Cerebellar nuclear complex (tissue), 1 donor: ENCODE results near the gene OBSCN.
"Not testable (repeated sequence)": the region's sequence is repeated elsewhere in the genome, so short reads cannot be mapped to it uniquely, and the experiment has no call there.

Experiments used
- DNase-seq, 2 experiments: peaks; one replicate each; lab custom pipeline; 2025; lab: John Stamatoyannopoulos, UW

The OBSCN gene

DNA sequence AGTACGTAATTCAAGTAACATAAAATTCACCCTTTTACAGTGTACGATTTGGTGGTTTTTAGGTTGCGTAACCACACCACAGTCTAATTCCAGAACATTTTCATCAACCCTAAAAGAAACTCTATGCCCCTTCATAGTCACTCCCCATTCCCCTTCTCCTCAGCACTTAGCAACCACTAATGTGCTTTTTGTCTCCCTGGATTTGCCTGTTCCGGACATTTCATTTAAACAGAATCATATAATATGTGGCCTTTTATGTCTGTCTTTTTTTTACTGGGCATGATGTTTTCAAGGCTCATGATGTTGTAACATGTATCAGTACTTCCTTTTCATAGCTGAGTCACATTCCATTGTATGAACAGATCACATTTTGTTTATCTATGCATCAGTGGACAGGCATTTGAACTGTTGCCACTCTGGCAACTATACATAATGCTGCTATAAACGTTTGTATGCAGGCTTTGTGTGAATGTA lies 20.8 kb downstream of the OBSCN start:
- no peak for DNase-seq

DNA sequence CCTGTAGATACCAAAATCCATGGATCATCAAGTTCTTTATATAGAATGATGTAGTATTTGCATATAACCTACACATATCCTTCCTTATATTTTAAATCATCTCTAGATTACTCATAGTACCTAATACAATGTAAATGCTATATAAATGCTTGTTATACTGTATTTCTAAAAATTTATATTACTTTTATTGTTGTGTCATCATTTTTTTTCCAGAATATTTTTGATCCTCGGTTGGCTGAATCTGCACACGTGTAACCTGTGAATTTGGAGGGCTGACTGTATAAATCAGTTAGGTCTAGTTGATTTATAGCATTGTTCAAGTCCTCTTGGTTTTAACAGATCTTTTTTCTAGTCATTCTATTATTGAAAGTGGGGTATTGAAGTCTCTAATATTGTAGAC lies 23.3 kb downstream of the OBSCN start:
- DNase-seq, result no peak

DNA sequence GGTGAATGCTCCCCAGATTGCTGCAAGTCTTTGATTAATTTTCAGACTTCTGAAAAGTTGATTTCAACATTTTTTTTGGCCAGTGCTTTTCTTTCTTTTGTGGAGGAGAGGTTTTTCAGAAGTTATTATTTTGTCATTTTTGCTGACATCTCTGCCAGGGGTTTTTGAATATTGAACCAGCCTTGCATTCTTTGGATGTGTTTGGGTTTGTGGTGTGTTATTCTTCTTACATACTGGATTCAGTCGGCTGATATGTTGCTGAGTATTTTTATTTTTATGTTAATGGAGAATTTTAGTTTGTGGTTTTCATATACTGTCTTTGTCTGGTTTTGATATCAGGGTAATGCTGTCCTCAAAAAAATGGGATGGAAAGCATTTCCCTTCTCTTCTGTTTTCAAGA lies 25.3 kb downstream of the OBSCN start:
- DNase-seq, result no peak

DNA sequence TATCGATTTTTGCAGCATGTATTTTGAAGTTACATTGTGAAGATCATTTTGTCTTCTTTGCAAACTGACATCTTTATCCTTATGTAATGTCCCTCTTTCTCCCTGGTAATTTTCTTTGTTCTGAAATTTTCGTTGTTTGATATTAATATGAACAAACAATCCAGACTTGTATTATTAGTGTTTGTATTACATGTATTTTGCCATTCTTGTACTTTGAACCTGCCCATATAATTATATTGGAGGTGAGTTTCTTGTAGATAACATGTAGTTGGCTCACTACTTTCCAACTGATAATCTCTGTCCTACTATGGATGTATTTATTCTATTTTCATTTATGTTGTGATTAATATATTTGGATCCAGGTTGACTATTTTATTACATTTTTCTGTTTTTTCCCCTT lies 27.1 kb downstream of the OBSCN start:
- DNase-seq, result no peak

DNA sequence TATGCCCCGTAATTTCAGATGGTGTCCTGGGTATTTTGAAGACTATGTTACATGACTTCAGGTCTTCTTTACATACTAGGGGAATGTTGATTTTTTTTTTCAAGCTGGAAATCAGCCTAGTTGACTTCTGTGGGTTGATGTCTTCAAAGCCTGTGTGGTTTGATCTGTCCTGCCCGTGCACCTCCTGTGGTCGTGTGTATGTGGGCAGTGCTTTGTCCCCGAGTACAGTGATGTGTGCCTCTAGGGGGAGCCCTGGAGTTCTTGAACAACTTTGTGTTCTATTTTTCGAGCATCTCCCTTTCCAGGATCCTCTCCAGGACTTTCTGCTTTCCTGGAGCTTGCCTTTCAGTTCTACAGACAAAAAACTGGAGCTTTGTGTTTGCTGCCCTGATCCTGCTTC lies 28.9 kb downstream of the OBSCN start:
- DNase-seq, result no peak

DNA sequence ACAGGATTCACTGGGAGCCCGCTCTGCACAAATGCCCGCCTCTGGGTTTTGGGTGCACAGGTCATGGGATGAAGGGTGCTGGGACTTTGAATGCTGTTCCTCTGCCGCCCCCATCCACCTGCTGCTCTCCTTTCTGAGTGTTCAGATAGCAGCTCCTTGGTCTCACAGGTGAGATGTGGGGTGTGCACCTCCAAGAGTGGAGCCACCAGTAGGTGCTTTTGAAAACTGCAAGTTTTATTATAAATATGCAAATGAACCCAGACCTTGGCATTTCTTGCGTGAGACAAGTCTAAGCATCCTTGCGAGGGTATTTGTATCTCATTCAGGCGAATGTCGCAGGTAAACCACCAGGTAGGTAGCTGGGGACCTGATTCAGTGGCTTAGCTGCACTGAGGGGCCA lies 30.2 kb downstream of the OBSCN start:
- no peak for DNase-seq

DNA sequence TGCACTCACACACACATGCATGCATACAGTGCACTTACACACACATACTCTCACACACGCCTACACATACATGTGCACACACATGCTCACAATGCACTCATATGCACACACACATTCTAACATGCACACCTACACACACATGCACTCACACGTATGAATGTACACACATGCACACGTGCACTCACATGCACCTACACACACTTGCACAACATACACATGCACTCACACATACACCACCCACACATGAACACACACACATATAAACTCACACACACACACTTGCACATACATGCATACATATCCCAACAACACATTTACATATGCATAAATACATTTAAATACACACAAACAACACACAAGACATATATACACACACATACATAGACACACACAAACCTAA lies 30.6 kb downstream of the OBSCN start:
- DNase-seq, result no peak

DNA sequence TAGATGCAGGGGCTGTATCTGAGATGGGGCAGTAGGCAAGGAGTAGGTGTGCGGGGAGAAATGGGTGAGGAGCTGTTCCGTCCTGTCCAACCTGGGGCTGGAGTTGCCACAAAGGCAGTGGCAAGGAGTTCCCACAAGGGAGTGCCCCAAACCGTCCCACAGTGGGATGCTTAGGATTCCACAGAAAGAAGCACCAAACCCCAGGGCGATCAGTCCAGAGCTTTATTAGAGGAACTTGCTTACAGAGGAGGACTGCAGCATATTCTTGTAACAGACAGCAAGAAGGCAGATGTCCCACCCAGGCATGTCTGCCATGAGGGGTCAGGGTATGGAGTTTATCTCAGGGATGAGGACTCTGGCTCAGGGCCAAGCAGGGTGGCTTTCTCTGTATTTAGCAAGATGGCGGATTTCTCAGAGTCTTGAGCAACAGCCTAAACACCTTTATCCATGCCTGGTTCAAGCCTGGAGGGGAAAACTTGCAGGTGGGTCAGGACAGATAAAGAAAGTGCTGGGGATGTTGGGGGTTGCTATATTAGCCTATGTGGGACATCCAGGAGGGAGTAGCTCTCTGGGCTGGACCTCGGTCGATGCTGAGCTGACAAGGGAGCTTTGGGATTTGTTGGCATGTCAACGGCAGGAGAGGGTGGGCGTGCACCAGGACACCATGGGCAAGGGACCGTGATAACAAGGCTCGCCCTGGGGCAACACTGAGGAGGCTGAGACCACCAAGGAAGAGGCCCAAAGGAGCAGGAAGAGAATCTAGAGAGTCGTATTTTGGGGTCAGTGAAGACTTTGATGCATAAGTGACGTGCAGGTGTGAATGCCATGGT lies 32.8 kb downstream of the OBSCN start:
- DNase-seq, result no peak

DNA sequence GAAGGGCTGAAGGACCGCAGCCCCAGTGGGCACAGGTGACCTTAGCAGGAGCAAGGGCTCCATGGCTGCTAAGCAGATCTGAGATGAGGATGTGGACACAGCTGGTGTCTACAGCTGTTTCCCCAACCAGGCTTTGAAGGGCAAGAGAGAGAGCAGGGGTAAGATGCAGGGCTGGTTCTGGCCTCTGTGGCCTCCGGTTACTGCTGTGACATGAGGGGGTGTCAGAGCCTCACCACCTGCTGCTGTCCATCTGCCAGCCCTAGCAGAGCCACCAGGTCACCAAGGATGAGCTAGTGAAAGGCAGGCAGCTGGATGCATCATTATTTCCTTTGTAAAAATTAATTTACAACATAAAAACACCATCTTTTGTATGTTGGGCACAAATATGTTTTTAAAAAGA lies 33.4 kb downstream of the OBSCN start:
- DNase-seq, result no peak

DNA sequence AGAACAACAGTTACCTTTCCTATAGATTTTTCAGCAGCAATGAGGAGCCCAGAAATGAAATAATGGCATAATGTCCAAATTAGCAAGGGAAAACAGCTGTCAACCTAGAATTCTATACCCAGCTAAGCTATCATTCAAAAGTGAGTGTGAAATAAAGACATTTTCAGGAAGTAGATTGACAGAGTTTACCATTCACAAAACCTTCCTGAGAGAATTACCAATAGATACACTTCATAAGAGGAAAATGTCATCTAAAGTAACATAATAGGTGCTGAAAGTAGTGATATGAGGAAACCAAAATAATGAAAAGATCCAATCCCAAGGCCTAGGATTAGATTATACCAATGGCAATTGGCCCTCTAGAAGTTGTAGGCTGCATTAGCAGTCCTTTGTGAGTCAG lies 34.6 kb downstream of the OBSCN start:
- no peak for DNase-seq

DNA sequence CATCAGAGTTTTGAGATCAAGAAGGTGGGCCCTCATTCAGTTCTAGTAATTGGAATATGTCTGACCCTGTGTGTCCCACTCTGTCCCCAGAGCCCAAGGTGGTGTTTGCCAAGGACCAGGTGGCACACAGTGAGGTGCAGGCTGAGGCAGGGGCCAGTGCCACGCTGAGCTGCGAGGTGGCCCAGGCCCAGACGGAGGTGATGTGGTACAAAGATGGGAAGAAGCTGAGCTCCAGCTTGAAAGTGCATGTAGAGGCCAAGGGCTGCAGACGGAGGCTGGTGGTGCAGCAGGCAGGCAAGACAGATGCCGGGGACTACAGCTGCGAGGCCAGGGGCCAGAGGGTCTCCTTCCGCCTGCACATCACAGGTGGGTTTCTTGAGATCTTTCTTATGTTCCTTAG lies 35.2 kb downstream of the OBSCN start:
- DNase-seq, result no peak

DNA sequence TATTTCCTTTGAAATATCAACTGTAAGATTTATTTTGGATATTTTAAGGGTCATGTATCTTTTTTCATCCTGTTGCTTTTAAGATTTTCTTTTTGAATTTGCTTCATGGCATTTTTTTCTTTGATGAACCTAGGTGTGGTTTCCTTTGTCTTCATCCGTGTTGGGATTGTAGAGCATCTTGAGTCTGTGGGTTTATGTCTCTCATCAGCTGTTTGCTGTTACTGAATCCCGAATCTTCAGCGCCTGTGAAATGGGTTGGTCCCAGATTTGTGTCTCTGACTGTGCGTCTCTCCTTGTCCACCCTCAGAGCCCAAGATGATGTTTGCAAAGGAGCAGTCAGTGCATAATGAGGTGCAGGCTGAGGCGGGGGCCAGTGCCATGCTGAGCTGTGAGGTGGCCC lies 36.1 kb downstream of the OBSCN start:
- DNase-seq, result not testable (repeated sequence)

DNA sequence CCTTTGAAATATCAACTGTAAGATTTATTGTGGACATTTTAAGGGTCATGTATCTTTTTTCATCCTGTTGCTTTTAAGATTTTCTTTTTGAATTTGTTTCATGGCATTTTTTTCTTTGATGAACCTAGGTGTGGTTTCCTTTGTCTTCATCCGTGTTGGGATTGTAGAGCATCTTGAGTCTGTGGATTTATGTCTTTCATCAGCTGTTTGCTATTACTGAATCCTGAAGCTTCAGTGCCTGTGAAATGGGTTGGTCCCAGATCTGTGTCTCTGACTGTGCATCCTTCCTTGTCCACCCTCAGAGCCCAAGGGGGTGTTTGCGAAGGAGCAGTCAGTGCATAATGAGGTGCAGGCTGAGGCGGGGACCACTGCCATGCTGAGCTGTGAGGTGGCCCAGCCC lies 37.3 kb downstream of the OBSCN start:
- no peak for DNase-seq

DNA sequence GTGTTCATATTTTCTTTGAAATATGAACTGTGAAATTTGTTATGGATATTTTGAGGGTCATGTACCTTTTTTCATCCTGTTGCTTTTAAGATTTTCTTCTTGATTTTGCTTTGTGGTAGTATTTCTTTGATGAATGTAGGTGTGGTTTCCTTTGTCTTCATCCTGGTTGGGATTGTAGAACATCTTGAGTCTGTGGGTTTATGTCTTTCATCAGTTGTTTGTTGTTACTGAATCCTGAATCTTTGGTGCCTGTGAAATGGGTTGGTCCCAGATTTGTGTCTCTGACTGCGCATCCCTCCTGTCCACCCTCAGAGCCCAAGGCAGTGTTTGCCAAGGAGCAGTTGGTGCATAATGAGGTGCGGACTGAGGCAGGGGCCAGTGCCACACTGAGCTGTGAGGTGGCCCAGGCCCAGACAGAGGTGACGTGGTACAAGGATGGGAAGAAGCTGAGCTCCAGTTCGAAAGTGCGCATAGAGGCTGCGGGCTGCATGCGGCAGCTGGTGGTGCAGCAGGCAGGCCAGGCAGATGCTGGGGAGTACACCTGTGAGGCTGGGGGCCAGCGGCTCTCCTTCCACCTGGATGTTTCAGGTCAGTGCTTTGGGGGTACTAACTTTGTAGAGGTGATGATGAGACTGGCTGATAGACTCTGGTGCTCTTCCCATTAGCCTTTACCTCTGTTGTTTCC lies 38.5 kb downstream of the OBSCN start:
- no peak for DNase-seq

DNA sequence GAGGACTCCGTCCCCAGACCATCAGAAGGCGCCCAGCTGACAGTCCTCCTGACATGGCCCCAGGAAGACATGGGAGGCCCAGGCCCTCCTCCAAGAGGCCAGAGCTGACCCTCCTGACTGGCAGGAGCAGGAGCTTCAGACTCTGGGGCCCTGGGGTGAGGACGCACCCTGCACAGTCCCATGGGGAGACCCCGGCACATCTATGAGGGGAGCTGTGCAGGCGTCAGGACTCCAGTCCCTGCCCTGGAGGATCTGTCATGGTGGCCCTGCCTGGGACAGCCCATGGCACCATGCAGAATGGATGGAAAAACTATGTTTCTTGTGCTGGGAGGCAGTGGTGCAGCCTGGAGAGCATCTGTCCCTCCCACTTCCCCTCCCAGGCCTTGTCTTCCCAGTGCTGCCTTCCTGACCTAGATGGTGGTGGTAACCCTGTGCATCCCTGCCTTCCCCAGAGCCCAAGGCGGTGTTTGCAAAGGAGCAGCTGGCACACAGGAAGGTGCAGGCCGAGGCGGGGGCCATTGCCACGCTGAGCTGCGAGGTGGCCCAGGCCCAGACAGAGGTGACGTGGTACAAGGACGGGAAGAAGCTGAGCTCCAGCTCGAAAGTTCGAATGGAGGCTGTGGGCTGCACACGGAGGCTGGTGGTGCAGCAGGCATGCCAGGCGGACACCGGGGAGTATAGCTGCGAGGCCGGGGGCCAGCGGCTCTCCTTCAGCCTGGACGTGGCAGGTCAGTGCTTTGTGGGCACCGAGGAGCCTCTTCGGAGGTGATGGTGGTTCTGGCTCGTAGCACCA lies 41.9 kb downstream of the OBSCN start:
- DNase-seq, result no peak

DNA sequence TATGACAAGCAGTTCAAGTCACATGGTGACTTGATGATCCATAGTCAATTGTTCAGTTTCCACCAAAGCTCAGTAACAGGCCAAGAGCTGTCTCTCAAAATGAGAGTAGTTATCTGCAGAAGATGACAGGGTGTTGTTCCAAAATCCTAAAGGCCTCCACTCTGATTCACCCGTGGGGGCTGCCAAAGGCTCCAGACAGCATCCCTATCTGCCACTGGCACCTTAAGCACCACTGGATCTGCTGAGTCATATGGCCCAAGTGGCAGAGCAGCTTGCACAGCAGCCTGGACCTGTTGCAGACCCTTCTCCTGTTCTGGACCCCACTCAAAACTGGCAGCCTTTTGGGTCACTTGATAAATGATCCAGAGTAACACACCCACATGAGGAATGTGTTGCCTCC lies 44.6 kb downstream of the OBSCN start:
- not testable (repeated sequence) for DNase-seq

DNA sequence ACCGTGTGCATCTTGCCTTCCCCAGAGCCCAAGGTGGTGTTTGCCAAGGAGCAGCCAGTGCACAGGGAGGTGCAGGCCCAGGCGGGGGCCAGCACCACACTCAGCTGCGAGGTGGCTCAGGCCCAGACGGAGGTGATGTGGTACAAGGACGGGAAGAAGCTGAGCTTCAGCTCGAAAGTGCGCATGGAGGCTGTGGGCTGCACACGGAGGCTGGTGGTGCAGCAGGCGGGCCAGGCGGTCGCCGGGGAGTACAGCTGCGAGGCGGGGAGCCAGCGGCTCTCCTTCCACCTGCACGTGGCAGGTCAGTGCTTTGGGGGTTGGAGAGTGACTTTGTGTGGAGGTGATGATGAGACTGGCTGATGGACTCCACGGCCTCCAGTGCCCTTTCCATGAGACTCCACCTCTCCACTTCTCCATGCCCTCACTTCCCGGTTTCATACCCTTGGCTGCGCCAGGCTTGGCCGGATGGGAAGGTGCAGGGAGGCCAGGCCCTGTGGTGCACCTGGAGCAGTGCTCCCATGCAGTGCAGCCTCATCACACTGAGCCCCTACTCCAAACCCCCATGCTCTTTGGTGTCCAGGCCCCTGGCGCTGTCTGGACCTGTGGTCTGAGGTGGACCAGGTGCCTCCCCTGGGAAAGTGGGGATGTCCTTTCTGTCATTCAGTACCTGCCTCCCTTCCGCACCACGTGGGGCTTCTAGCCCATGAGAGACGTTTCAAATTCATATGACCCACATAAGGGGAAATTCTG lies 49.0 kb downstream of the OBSCN start:
- no peak for DNase-seq

DNA sequence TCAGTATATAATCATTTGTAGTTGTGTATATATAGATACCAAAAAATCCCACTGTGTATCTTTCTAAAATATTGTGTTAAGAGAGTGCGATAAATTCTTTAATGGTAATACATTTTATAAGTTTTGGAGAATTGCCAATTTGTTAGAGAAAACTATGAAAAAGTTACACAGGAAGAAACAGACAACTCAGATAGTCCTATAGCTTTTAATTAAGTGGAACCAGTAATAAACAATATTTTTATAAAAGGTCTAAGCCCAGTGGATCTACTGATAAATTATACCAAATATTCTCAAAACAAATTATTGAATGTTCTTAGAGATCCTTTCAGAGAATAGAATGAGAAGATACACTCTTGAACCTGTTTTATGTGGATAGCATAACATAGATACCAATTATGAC lies 50.6 kb downstream of the OBSCN start:
- no peak for DNase-seq

DNA sequence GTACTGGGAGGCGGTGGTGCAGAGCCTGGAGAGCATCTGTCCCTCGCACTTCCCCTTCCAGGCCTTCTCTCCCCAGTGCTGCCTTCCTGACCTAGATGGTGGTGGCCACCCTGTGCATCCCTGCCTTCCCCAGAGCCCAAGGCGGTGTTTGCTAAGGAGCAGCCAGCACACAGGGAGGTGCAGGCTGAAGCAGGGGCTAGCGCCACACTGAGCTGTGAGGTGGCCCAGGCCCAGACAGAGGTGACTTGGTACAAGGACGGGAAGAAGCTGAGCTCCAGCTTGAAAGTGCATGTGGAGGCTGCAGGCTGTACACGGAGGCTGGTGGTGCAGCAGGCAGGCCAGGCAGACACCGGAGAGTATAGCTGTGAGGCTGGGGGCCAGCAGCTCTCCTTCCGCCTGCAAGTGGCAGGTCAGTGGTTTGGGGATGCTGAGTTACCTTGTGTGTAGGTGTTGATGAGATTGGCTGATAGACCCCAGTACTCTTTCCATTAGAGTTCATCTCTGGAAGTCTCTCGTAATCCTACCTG lies 51.6 kb downstream of the OBSCN start:
- DNase-seq, result no peak

DNA sequence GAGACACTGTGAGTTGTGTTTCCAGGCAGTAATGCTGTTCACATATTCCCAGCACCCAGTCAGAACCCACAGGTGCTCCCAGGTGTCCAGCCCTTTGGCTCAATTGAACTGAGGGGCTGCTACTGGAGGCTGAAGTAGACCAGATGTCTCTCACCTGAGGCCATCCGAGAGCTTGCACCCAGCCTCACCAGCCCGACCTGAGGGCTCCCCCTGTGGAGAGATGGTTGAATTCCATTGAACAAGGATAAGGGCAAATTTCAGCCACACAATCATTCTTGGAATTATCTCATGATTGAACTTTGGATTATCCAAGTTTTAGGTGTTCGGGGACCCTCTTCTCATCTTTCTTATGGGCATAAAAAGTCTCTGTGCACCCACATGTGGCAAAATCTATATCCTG lies 52.1 kb downstream of the OBSCN start:
- DNase-seq, result no peak

DNA sequence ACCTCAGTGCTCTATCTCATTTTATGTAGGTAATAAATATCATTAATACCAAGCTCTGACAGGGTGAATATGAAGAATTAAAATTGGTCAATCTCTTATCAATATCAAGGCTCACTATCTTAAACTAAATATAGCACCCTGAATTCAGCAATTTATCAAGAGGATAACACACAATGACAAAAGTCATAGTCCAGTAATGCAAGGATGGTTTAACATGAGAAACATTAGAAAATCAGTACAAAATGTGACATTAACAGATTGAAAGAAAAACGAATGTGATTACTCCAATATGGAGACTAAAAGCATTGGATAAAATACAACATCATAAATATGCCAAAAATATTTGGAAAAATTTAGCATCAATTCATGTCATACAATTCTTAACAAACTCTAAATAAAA lies 53.9 kb downstream of the OBSCN start:
- no peak for DNase-seq

DNA sequence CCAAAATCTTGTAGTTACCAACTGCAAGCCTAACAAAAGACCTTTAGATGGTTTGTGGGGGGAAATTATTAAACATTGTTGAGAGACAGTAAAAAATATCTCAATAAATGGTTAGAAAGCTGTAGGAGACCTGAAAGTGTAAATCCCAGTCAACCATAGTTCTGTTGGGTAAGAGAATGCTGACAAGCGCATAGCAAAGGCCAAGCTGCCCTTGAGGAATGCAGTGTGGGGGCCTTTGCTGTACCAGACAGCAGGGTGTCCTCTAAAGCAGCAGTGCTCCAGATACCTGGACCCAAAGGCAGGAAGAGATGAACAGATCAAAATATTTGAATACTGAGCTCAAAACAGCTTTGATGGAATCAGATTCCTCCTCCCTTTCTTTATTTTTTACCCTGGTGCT lies 54.6 kb downstream of the OBSCN start:
- no peak for DNase-seq
